SK-N-SH (cell line): Measurements from ENCODE around the gene IMPDH1. TPM values are rescaled to one million over a fixed set of nuclear protein-coding genes. Genes with fewer than 3 reads are reported as not detected.

Experiments used
- CTCF ChIA-PET: fragments of 300-600, 350-600 bp; formaldehyde crosslinking; extraction: SDS; loops from one replicate; lab custom pipeline; 2021; lab: Yijun Ruan, JAX
- POLR2A ChIA-PET: fragments of 350-600 bp; sonication (Branson Sonifier 250); formaldehyde crosslinking; extraction: SDS; loops from one replicate; lab custom pipeline; 2020; ENCODE audit warnings: antibody characterized with exemption, inconsistent platforms; lab: Yijun Ruan, JAX
- DNase-seq: peaks from one replicate; pipeline ENCODE4 v3.0.0; 2012
- H2AFZ ChIP-seq: fragments of 200-600 bp; sonication (generic); 2 replicates; pipeline ENCODE4 v1.8.1; 2016; ENCODE audit warnings: antibody characterized with exemption, mild to moderate bottlenecking, low read depth
- H3F3A ChIP-seq: fragments of 200-600 bp; sonication (generic); replicated peaks from 2 replicates; pipeline ENCODE3; 2016; ENCODE audit warnings: antibody characterized with exemption, mild to moderate bottlenecking; ENCODE audit not compliant: insufficient read depth
- H3K27ac ChIP-seq, 2 experiments: fragments of 200-500 bp in 1 of 2; fragments of 200-600 bp in 1 of 2; sonication (Bioruptor generic) in 1 of 2; sonication (generic), shearing (Covaris generic) in 1 of 2; 2 replicates each; pipeline versions ENCODE4 v1.5.1 to v1.6.1; 2014 to 2016; ENCODE audit warnings: low read depth in 2 of 2, inconsistent platforms in 1 of 2, low read length in 1 of 2, mild to moderate bottlenecking in 1 of 2, mixed read lengths in 1 of 2
- H3K27me3 ChIP-seq: fragments of 200-600 bp; sonication (generic), shearing (Covaris generic); 2 replicates; pipeline ENCODE4 v1.6.1; 2016; ENCODE audit warnings: mixed run types; ENCODE audit not compliant: insufficient read depth
- H3K36me3 ChIP-seq, 2 experiments: fragments of 200-500 bp in 1 of 2; fragments of 200-600 bp in 1 of 2; sonication (Bioruptor generic) in 1 of 2; sonication (generic) in 1 of 2; replicated peaks in 1 of 2; 2 replicates each; pipeline versions ENCODE3 to v1.5.1; 2014 to 2016; ENCODE audit warnings: low read length in 1 of 2, mild to moderate bottlenecking in 1 of 2; ENCODE audit not compliant: insufficient read depth in 2 of 2, control insufficient read depth in 1 of 2
- H3K4me1 ChIP-seq, 2 experiments: fragments of 200-500 bp in 1 of 2; fragments of 200-600 bp in 1 of 2; sonication (Bioruptor generic) in 1 of 2; sonication (generic), shearing (Covaris generic) in 1 of 2; 2 replicates each; pipeline versions ENCODE4 v1.5.1 to v1.6.1; 2014 to 2016; ENCODE audit warnings: low read depth in 1 of 2, low read length in 1 of 2, mixed run types in 1 of 2; ENCODE audit not compliant: insufficient read depth in 2 of 2, control insufficient read depth in 1 of 2
- H3K4me2 ChIP-seq: fragments of 200-600 bp; sonication (generic), shearing (Covaris generic); 2 replicates; pipeline ENCODE4 v1.6.1; 2017; ENCODE audit warnings: mixed run types
- H3K4me3 ChIP-seq, 2 experiments: fragments of 200-500 bp in 1 of 2; fragments of 200-600 bp in 1 of 2; sonication (Bioruptor generic) in 1 of 2; sonication (generic), shearing (Covaris generic) in 1 of 2; 2 replicates each; pipeline versions ENCODE4 v1.5.1 to v1.8.1; 2014 to 2016; ENCODE audit warnings: low read depth in 2 of 2, inconsistent platforms in 1 of 2, low read length in 1 of 2, mild to moderate bottlenecking in 1 of 2, mixed read lengths in 1 of 2, moderate library complexity in 1 of 2
- H3K79me2 ChIP-seq: fragments of 200-600 bp; sonication (generic); 2 replicates; pipeline ENCODE4 v1.8.1; 2017; ENCODE audit warnings: mild to moderate bottlenecking; ENCODE audit not compliant: insufficient read depth
- H3K9ac ChIP-seq: fragments of 200-600 bp; sonication (generic); 2 replicates; pipeline ENCODE4 v1.6.1; 2017; ENCODE audit warnings: mixed run types
- H3K9me2 ChIP-seq: fragments of 200-600 bp; sonication (generic); 2 replicates; pipeline ENCODE4 v1.6.1; 2017; ENCODE audit warnings: mixed run types
- H3K9me3 ChIP-seq: fragments of 200-600 bp; sonication (generic); 2 replicates; pipeline ENCODE4 v1.6.1; 2017; ENCODE audit warnings: mixed run types, mild to moderate bottlenecking, moderate library complexity
- H4K20me1 ChIP-seq: fragments of 200-600 bp; sonication (generic); 2 replicates; pipeline ENCODE4 v1.6.1; 2017; ENCODE audit warnings: mild to moderate bottlenecking, mixed run types; ENCODE audit not compliant: insufficient read depth
- CTCF ChIP-seq: fragments of 200-600 bp; sonication (generic); IDR thresholded peaks from 2 replicates; pipeline ENCODE4 v1.6.1; 2017; ENCODE audit warnings: antibody characterized with exemption, mild to moderate bottlenecking, moderate library complexity
- ELF1 ChIP-seq: IDR thresholded peaks from 2 replicates; pipeline ENCODE4 v1.4.0; 2012
- EZH2phosphoT487 ChIP-seq: fragments of 200-600 bp; sonication (generic); IDR thresholded peaks from 2 replicates; pipeline ENCODE4 v1.6.1; 2017; ENCODE audit warnings: low read depth, mixed run types, mild to moderate bottlenecking, antibody characterized with exemption, moderate library complexity, borderline replicate concordance
- FOSL2 ChIP-seq: IDR thresholded peaks from 2 replicates; pipeline ENCODE4 v1.4.0; 2012; ENCODE audit warnings: low read depth, mild to moderate bottlenecking, moderate library complexity, borderline replicate concordance
- FOXJ3 ChIP-seq: sonication (generic); formaldehyde crosslinking; IDR thresholded peaks from 2 replicates; pipeline ENCODE4 v1.5.1; 2020; ENCODE audit warnings: mild to moderate bottlenecking, missing genetic modification reagents
- GATA2 ChIP-seq: sonication (generic); formaldehyde crosslinking; IDR thresholded peaks from 2 replicates; pipeline ENCODE4 v1.5.0; 2020; ENCODE audit warnings: mild to moderate bottlenecking, missing genetic modification reagents
- MEF2A ChIP-seq: IDR thresholded peaks from 2 replicates; pipeline ENCODE4 v1.4.0; 2012; ENCODE audit warnings: low read depth, borderline replicate concordance
- POLR2AphosphoS5 ChIP-seq: IDR thresholded peaks from 2 replicates; pipeline ENCODE4 v1.6.1; 2012; ENCODE audit warnings: low read depth, low read length
- RAD21 ChIP-seq: IDR thresholded peaks from 2 replicates; pipeline ENCODE4 v1.6.1; 2012; ENCODE audit warnings: mild to moderate bottlenecking, low read length
- SMC3 ChIP-seq: IDR thresholded peaks from 2 replicates; pipeline ENCODE4 v1.6.1; 2012; ENCODE audit warnings: low read depth, low read length, improper control_type of control experiment
- USF2 ChIP-seq: fragments of 150-350 bp; IDR thresholded peaks from 2 replicates; pipeline ENCODE4 v1.6.1; 2017; ENCODE audit warnings: antibody characterized with exemption, low read length, low read depth, borderline replicate concordance
- WGBS: methylation state at CpG from one replicate; pipeline ENCODE4 v1.1.6; 2017; ENCODE audit warnings: low lambda C conversion rate; 5-methylcytosine and 5-hydroxymethylcytosine counted together
- polyA plus RNA-seq, 3 experiments: library from polyadenylated mRNA; depleted of rRNA; stranded (reverse); fragments of >200 nt; gene quantifications; 2 replicates each; pipeline ENCODE4 v1.2.3, GENCODE V29; 2012

IMPDH1 gene
- polyA plus RNA-seq, 1 of the 3 experiments (the other 2 are of a cell fraction): 80.4 TPM

GRCh38 chr7:128404886-128405470 is 4.8 kb downstream of the IMPDH1 start (continued):
- no peak for TF ChIP-seq FOXJ3 (CRISPR knock-in tag)
- TF ChIP-seq ELF1: no peak
- peak; percentile 44 for TF ChIP-seq CTCF

GRCh38 chr7:128404143-128404681 is 5.6 kb downstream of the IMPDH1 start:
- H3K9me3 ChIP-seq: no peaks in the 10 kb centered on the region
- peaks cover 22% of the 10 kb centered on the region for H3K79me2 ChIP-seq
- no peak overlapping the region for H3K27ac ChIP-seq
- H3K4me1 ChIP-seq: peaks cover 26 to 27% of the 10 kb centered on the region in 2 experiments; a peak in 2 of 4 replicates
- H2AFZ ChIP-seq: no peak overlapping the region
- peaks cover 24% of the 10 kb centered on the region for H3F3A ChIP-seq
- peak overlapping the region; percentile 73 to 87; a peak in 2 of 4 replicates for H3K4me3 ChIP-seq
- DNase-seq: no peak
- TF ChIP-seq SMC3: no peak
- no peak for TF ChIP-seq POLR2AphosphoS5
- TF ChIP-seq FOSL2: no peak
- TF ChIP-seq MEF2A: no peak
- TF ChIP-seq, all 33 proteins: peak for 0
- Histone ChIP-seq H3K9me2 (no peaks in the 10 kb centered on the region), H3K4me2 (peak overlapping the region; percentile 93), H4K20me1 (peaks cover 14% of the 10 kb centered on the region; the same call in 1 of the 2 replicates), H3K36me3 (peaks cover 16 to 27% of the 10 kb centered on the region in 2 experiments), H3K9ac (peak overlapping the region; percentile 71; the same call in 1 of the 2 replicates), H3K27me3 (no peaks in the 10 kb centered on the region)
- CTCF ChIA-PET: interaction anchor here (1.0 to 50.3 kb wide), 8 partner anchors 9 to 60 kb away, joined by 3 to 1901 read pairs (median 56); partner anchors contain the start of genes IMPDH1 and RBM28
- POLR2A ChIA-PET: interaction anchor here (1.3 to 1.8 kb wide), 3 partner anchors 12 to 56 kb away, joined by 3 to 6 read pairs (median 4); no protein-coding TSS in a partner anchor
- WGBS: 92% methylated on average over 9 of the region's 9 CpGs

GRCh38 chr7:128403676-128404075 is 6.1 kb downstream of the IMPDH1 start:
- H3K9me3 ChIP-seq: no peaks in the 10 kb centered on the region
- no peak for TF ChIP-seq RAD21
- TF ChIP-seq EZH2phosphoT487: no peak
- TF ChIP-seq FOXJ3 (CRISPR knock-in tag): no peak
- no peak for TF ChIP-seq USF2
- no peak for TF ChIP-seq CTCF
- TF ChIP-seq GATA2 (CRISPR knock-in tag): no peak
- no peak for TF ChIP-seq FOSL2
- POLR2A ChIA-PET: interaction anchor here (1.7 to 1.8 kb wide), 2 partner anchors 11 to 56 kb away, joined by 4 to 6 read pairs; no protein-coding TSS in a partner anchor
- peaks cover 16 to 29% of the 10 kb centered on the region in 2 experiments for H3K36me3 ChIP-seq
- peaks cover 18% of the 10 kb centered on the region for H3F3A ChIP-seq
- 90% methylated on average over 5 of the region's 5 CpGs for WGBS
- no peak overlapping the region for H3K4me3 ChIP-seq
- no peaks in the 10 kb centered on the region for H3K9me2 ChIP-seq
- no peak overlapping the region for H2AFZ ChIP-seq
- DNase-seq: no peak
- H3K79me2 ChIP-seq: peaks cover 22% of the 10 kb centered on the region
- H3K4me2 ChIP-seq: peak overlapping the region; percentile 93
- no peaks in the 10 kb centered on the region for H3K27me3 ChIP-seq
- H3K4me1 ChIP-seq: peaks cover 20 to 22% of the 10 kb centered on the region in 2 experiments; a peak in 2 of 4 replicates
- H3K9ac ChIP-seq: no peak overlapping the region
- CTCF ChIA-PET: interaction anchor here (0.8 to 50.3 kb wide), 8 partner anchors 9 to 60 kb away, joined by 3 to 1901 read pairs (median 50); partner anchors contain the start of genes IMPDH1 and RBM28
- peaks cover 14% of the 10 kb centered on the region; the same call in 1 of the 2 replicates for H4K20me1 ChIP-seq
- H3K27ac ChIP-seq: no peak overlapping the region
